HCT116 (cell line): ENCODE measurements around the gene FAM83B. TPM values are rescaled to one million over a fixed set of nuclear protein-coding genes. Genes with fewer than 3 reads are reported as not detected.

Experiments used
- ATAC-seq: fragments of 200-7000 bp; cut with Tn5 transposase; 2 replicates; pipeline ENCODE4 v1.9.1; 2020; ENCODE audit warnings: mild to moderate bottlenecking, moderate library complexity
- BruUV-seq: library from RNA; stranded (reverse); fragments of 400-500 nt; replicated peaks from 2 replicates; lab custom pipeline; 2021; lab: Mats Ljungman, UMichigan
- CTCF ChIA-PET: fragments of 300-600 bp; sonication (Branson Sonifier 250); formaldehyde crosslinking; loops from one replicate; lab custom pipeline; 2021; ENCODE audit warnings: antibody characterized with exemption; lab: Charles Lee
- POLR2A ChIA-PET: fragments of 300-600, 350-600 bp; sonication (Branson Sonifier 250); formaldehyde crosslinking; loops from one replicate; lab custom pipeline; 2021; ENCODE audit warnings: antibody characterized with exemption; lab: Charles Lee
- RAD21 ChIA-PET, 2 experiments: fragments of 300-600 bp; sonication (Branson Sonifier 250); formaldehyde crosslinking; loops; one replicate each; lab custom pipeline; 2023; ENCODE audit warnings: low total read pairs in 2 of 2; ENCODE audit not compliant: uncharacterized antibody in 2 of 2, unreplicated experiment in 2 of 2, low non-redundant PET in 1 of 2; lab: Charles Lee
- DNase-seq: peaks from one replicate; pipeline ENCODE4 v3.0.0-alpha.2; 2010; ENCODE audit warnings: low read depth, low spot score
- H2AFZ ChIP-seq: fragments of 200-600 bp; shearing (Covaris generic), sonication (generic); 2 replicates; pipeline ENCODE4 v1.6.1; 2017; ENCODE audit warnings: low read depth, mixed run types, mixed read lengths, antibody characterized with exemption, low read length; ENCODE audit not compliant: poor library complexity, severe bottlenecking
- H3K27ac ChIP-seq: 2 replicates; pipeline ENCODE4 v1.5.1; 2012; ENCODE audit warnings: low read depth, low read length
- H3K27me3 ChIP-seq: fragments of 200-600 bp; sonication (generic); 2 replicates; pipeline ENCODE4 v1.6.1; 2016; ENCODE audit warnings: mixed run types, low read length, mixed read lengths; ENCODE audit not compliant: insufficient read depth
- H3K36me3 ChIP-seq, 2 experiments: fragments of 200-500 bp in 1 of 2; fragments of 200-600 bp in 1 of 2; sonication (Bioruptor generic) in 1 of 2; sonication (generic) in 1 of 2; 2 replicates each; pipeline versions ENCODE4 v1.5.1 to v1.6.1; 2014 to 2016; ENCODE audit warnings: low read length in 2 of 2, inconsistent platforms in 1 of 2, mixed read lengths in 1 of 2, mixed run types in 1 of 2; ENCODE audit not compliant: insufficient read depth in 2 of 2, control insufficient read depth in 1 of 2
- H3K4me1 ChIP-seq, 2 experiments: fragments of 200-600 bp in 1 of 2; sonication (generic) in 1 of 2; 2 replicates each; pipeline versions ENCODE4 v1.5.1 to v1.6.1; 2012 to 2017; ENCODE audit warnings: low read length in 2 of 2, inconsistent platforms in 1 of 2, mild to moderate bottlenecking in 1 of 2, mixed read lengths in 1 of 2, mixed run types in 1 of 2, moderate library complexity in 1 of 2; ENCODE audit not compliant: insufficient read depth in 2 of 2, control insufficient read depth in 1 of 2
- H3K4me2 ChIP-seq: fragments of 200-600 bp; sonication (generic); 2 replicates; pipeline ENCODE4 v1.6.1; 2017; ENCODE audit warnings: mixed run types, low read length, mixed read lengths
- H3K4me3 ChIP-seq, 2 experiments: fragments of 200-600 bp in 1 of 2; sonication (generic) in 1 of 2; replicated peaks in 1 of 2; 2 replicates each; pipeline ENCODE4 v1.5.1; 2011 to 2016; ENCODE audit warnings: low read length in 2 of 2, control low read depth in 1 of 2, low read depth in 1 of 2, mild to moderate bottlenecking in 1 of 2, mixed read lengths in 1 of 2, mixed run types in 1 of 2
- H3K79me2 ChIP-seq: fragments of 200-600 bp; sonication (generic); 2 replicates; pipeline ENCODE4 v1.6.1; 2017; ENCODE audit warnings: mild to moderate bottlenecking, mixed run types, low read length, moderate library complexity, mixed read lengths; ENCODE audit not compliant: insufficient read depth
- H3K9ac ChIP-seq: fragments of 200-600 bp; sonication (generic); 2 replicates; pipeline ENCODE4 v1.6.1; 2016; ENCODE audit warnings: low read length, mixed read lengths
- H3K9me2 ChIP-seq: fragments of 200-600 bp; sonication (generic), shearing (Covaris generic); 2 replicates; pipeline ENCODE4 v1.6.1; 2017; ENCODE audit warnings: mixed run types, mild to moderate bottlenecking, moderate library complexity; ENCODE audit not compliant: insufficient read depth
- H3K9me3 ChIP-seq, 2 experiments: fragments of 200-500 bp in 1 of 2; fragments of 200-600 bp in 1 of 2; sonication (Bioruptor generic) in 1 of 2; sonication (generic) in 1 of 2; 2 replicates each; pipeline ENCODE4 v1.6.1; 2014 to 2017; ENCODE audit warnings: low read length in 2 of 2, mixed read lengths in 2 of 2, inconsistent platforms in 1 of 2, low read depth in 1 of 2, mild to moderate bottlenecking in 1 of 2, mixed run types in 1 of 2, moderate library complexity in 1 of 2; ENCODE audit not compliant: control insufficient read depth in 1 of 2, insufficient read depth in 1 of 2
- H4K20me1 ChIP-seq: fragments of 200-600 bp; sonication (generic), shearing (Covaris generic); 2 replicates; pipeline ENCODE4 v1.6.1; 2017; ENCODE audit warnings: mixed run types, mild to moderate bottlenecking, moderate library complexity; ENCODE audit not compliant: insufficient read depth
- CBX3 ChIP-seq: IDR thresholded peaks from 2 replicates; pipeline ENCODE4 v1.6.1; 2012; ENCODE audit warnings: low read depth
- CEBPB ChIP-seq: IDR thresholded peaks from 2 replicates; pipeline ENCODE4 v1.6.1; 2012; ENCODE audit warnings: low read depth
- EZH2 ChIP-seq: fragments of 200-600 bp; sonication (generic); IDR thresholded peaks from 2 replicates; pipeline ENCODE4 v1.6.1; 2017; ENCODE audit warnings: antibody characterized with exemption, mixed run types
- EZH2phosphoT487 ChIP-seq: fragments of 200-600 bp; IDR thresholded peaks from 2 replicates; pipeline ENCODE4 v1.6.1; 2018; ENCODE audit warnings: antibody characterized with exemption, borderline replicate concordance
- FOSL1 ChIP-seq: IDR thresholded peaks from 2 replicates; pipeline ENCODE4 v1.6.1; 2012; ENCODE audit warnings: low read depth
- JUND ChIP-seq: IDR thresholded peaks from 2 replicates; pipeline ENCODE4 v1.6.1; 2012
- POLR2A ChIP-seq: IDR thresholded peaks from 2 replicates; pipeline ENCODE4 v1.7.0; 2011; ENCODE audit warnings: borderline replicate concordance; ENCODE audit not compliant: insufficient read depth, insufficient read length; ENCODE audit errors: extremely low read depth
- POLR2AphosphoS5 ChIP-seq: IDR thresholded peaks from 2 replicates; pipeline ENCODE4 v1.6.1; 2011; ENCODE audit warnings: mild to moderate bottlenecking, low read depth, low read length, moderate library complexity
- RAD21 ChIP-seq: IDR thresholded peaks from 2 replicates; pipeline ENCODE4 v1.6.1; 2012; ENCODE audit warnings: low read depth, mild to moderate bottlenecking
- SIN3A ChIP-seq: IDR thresholded peaks from 2 replicates; pipeline ENCODE4 v1.6.1; 2012; ENCODE audit warnings: low read depth
- SRF ChIP-seq: IDR thresholded peaks from 2 replicates; pipeline ENCODE4 v1.6.1; 2012; ENCODE audit warnings: low read depth
- TCF7L2 ChIP-seq: IDR thresholded peaks from 2 replicates; pipeline ENCODE4 v1.7.0; 2011; ENCODE audit warnings: borderline replicate concordance, inconsistent platforms; ENCODE audit not compliant: insufficient read depth, insufficient read length; ENCODE audit errors: extremely low read depth
- YY1 ChIP-seq: IDR thresholded peaks from 2 replicates; pipeline ENCODE4 v1.6.1; 2011; ENCODE audit warnings: low read length, low read depth, moderate library complexity, mild to moderate bottlenecking; ENCODE audit not compliant: insufficient replicate concordance; ENCODE audit errors: extremely low read depth
- ZFX ChIP-seq: fragments of 450-650 bp; IDR thresholded peaks from 2 replicates; pipeline ENCODE4 v1.6.1; 2017
- ZNF274 ChIP-seq: fragments of 200-500 bp; sonication (Bioruptor generic); IDR thresholded peaks from 2 replicates; pipeline ENCODE4 v1.6.1; 2014; ENCODE audit warnings: mild to moderate bottlenecking, low read depth, low read length, inconsistent platforms
- intact Hi-C: fragments of 100-400 bp; cut with micrococcal nuclease; formaldehyde crosslinking; loops from 2 replicates; pipeline ENCODE4 v1.10.0; 2022
- total RNA-seq: library from RNA; stranded (reverse); gene quantifications from one replicate; pipeline ENCODE4 v1.2.1, GENCODE V29; 2021; ENCODE audit not compliant: unreplicated experiment
- TF ChIP-seq, protein P1 (sequence below): IDR thresholded peaks from 2 replicates; pipeline ENCODE4 v1.6.1; 2012
- TF ChIP-seq, protein P2 (sequence below): IDR thresholded peaks from 2 replicates; pipeline ENCODE4 v1.6.1; 2011; ENCODE audit warnings: mild to moderate bottlenecking, low read length, moderate library complexity; ENCODE audit not compliant: insufficient replicate concordance; ENCODE audit errors: extremely low read depth
- TF ChIP-seq, protein P3 (sequence below): IDR thresholded peaks from 2 replicates; pipeline ENCODE4 v1.6.1; 2012; ENCODE audit warnings: low read depth
- TF ChIP-seq, protein P4 (sequence below): IDR thresholded peaks from 2 replicates; pipeline ENCODE4 v1.6.1; 2012

Gene FAM83B
- total RNA-seq, 1 experiment from 2014 or later: 16.9 TPM

DNA sequence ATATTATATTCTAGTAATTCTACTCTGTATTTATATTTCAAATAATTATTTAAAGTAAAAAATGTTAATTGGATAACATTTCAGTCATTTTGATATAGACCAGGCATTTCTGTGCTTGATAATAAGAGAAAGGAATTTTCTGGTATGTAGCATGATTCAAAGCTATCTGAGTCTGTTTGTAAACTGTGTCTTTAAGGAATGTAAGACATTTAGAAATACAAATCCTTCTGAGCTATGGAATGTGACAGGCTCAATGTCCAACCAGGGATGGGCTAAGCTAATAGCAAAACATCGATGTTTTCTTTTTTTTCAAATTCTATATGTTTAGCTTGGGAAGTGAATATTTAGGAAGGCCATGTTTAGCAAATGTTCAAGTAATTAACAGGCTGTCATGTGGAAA, 41.5 kb upstream of the FAM83B start:
- Histone ChIP-seq H3K27ac (no peak overlapping the region), H3K36me3 (no peaks in the 10 kb centered on the region), H4K20me1 (no peaks in the 10 kb centered on the region), H3K9ac (no peak overlapping the region), H3K4me3 (no peak overlapping the region), H3K27me3 (no peaks in the 10 kb centered on the region), H2AFZ (no peak overlapping the region), H3K79me2 (no peaks in the 10 kb centered on the region), H3K9me2 (no peaks in the 10 kb centered on the region), H3K4me1 (peaks cover 11 to 22% of the 10 kb centered on the region in 2 experiments; a peak in 3 of 4 replicates), H3K4me2 (no peak overlapping the region), H3K9me3 (no peaks in the 10 kb centered on the region)
- BruUV-seq: no TSS peak
- TF ChIP-seq RAD21: no peak
- TF ChIP-seq, protein P1, sequence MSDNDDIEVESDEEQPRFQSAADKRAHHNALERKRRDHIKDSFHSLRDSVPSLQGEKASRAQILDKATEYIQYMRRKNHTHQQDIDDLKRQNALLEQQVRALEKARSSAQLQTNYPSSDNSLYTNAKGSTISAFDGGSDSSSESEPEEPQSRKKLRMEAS: no peak
- TF ChIP-seq YY1: no peak
- TF ChIP-seq CBX3: no peak
- TF ChIP-seq ZFX: no peak
- TF ChIP-seq TCF7L2: no peak
- no peak for TF ChIP-seq SRF
- TF ChIP-seq POLR2AphosphoS5: no peak
- TF ChIP-seq, protein P2, sequence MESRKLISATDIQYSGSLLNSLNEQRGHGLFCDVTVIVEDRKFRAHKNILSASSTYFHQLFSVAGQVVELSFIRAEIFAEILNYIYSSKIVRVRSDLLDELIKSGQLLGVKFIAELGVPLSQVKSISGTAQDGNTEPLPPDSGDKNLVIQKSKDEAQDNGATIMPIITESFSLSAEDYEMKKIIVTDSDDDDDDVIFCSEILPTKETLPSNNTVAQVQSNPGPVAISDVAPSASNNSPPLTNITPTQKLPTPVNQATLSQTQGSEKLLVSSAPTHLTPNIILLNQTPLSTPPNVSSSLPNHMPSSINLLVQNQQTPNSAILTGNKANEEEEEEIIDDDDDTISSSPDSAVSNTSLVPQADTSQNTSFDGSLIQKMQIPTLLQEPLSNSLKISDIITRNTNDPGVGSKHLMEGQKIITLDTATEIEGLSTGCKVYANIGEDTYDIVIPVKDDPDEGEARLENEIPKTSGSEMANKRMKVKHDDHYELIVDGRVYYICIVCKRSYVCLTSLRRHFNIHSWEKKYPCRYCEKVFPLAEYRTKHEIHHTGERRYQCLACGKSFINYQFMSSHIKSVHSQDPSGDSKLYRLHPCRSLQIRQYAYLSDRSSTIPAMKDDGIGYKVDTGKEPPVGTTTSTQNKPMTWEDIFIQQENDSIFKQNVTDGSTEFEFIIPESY: no peak
- TF ChIP-seq ZNF274: no peak
- no peak for TF ChIP-seq EZH2
- TF ChIP-seq, protein P3, sequence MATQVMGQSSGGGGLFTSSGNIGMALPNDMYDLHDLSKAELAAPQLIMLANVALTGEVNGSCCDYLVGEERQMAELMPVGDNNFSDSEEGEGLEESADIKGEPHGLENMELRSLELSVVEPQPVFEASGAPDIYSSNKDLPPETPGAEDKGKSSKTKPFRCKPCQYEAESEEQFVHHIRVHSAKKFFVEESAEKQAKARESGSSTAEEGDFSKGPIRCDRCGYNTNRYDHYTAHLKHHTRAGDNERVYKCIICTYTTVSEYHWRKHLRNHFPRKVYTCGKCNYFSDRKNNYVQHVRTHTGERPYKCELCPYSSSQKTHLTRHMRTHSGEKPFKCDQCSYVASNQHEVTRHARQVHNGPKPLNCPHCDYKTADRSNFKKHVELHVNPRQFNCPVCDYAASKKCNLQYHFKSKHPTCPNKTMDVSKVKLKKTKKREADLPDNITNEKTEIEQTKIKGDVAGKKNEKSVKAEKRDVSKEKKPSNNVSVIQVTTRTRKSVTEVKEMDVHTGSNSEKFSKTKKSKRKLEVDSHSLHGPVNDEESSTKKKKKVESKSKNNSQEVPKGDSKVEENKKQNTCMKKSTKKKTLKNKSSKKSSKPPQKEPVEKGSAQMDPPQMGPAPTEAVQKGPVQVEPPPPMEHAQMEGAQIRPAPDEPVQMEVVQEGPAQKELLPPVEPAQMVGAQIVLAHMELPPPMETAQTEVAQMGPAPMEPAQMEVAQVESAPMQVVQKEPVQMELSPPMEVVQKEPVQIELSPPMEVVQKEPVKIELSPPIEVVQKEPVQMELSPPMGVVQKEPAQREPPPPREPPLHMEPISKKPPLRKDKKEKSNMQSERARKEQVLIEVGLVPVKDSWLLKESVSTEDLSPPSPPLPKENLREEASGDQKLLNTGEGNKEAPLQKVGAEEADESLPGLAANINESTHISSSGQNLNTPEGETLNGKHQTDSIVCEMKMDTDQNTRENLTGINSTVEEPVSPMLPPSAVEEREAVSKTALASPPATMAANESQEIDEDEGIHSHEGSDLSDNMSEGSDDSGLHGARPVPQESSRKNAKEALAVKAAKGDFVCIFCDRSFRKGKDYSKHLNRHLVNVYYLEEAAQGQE: no peak
- TF ChIP-seq FOSL1: no peak
- TF ChIP-seq, protein P4, sequence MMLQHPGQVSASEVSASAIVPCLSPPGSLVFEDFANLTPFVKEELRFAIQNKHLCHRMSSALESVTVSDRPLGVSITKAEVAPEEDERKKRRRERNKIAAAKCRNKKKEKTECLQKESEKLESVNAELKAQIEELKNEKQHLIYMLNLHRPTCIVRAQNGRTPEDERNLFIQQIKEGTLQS: no peak
- TF ChIP-seq JUND: no peak
- TF ChIP-seq EZH2phosphoT487: no peak
- TF ChIP-seq CEBPB: no peak
- no peak for TF ChIP-seq POLR2A
- no peak for TF ChIP-seq SIN3A
- POLR2A ChIA-PET: no interaction called here
- DNase-seq: no peak
- intact Hi-C loops: loop anchor here (10.0 kb wide), 2 partner anchors 70 to 260 kb away; no protein-coding TSS in a partner anchor
- ATAC-seq: no peak
- RAD21 ChIA-PET: no interaction called here
- CTCF ChIA-PET: no interaction called here
